ENCODE data around the gene SLCO4A1. TPM values are rescaled to one million over a fixed set of nuclear protein-coding genes. Genes with fewer than 3 reads are reported as not detected.

Gene SLCO4A1
- polyA plus RNA-seq, 1 donor (not counting 4 experiments of a cell fraction or from before 2014, with no cell fraction given), result 1.8 TPM

DNA sequence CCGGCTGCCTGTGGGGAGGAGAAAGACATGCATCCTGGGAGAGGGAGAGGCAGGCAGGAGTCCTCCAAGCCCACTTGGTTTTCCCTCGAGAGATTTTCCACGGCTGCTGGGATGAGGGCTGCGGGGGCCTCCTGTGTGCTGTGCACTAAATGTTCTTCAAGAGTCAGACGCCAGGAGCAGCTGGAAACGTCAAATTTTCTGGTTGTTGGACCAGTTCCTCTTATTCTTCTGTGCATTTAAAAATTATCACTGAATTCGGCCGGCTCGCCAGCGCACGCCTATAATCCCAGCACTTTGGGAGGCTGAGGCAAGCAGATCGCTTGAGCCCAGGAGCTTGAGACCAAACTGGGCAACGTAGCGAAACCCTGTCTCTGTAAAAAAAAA is 33.6 kb downstream of the SLCO4A1 start:
- dilution Hi-C loops (cut with MboI; ENCODE audit: extremely low pct_ligation_motif_present, low sequenced_read_pairs), result no loop called here
- Histone ChIP-seq H3K9ac (ENCODE audit: control insufficient read depth, extremely low read depth, insufficient read depth, low read length) (no peak overlapping the region), H3K9me1 (ENCODE audit: control insufficient read depth, extremely low read depth, insufficient read depth, low read length) (no peaks in the 10 kb centered on the region), H4K20me1 (ENCODE audit: control insufficient read depth, extremely low read depth, insufficient read depth, low read length) (no peaks in the 10 kb centered on the region), H3K4me1 (ENCODE audit: control insufficient read depth, extremely low read depth, insufficient read depth, low read length) (no peaks in the 10 kb centered on the region), H3K27me3 (ENCODE audit: control insufficient read depth, extremely low read depth, insufficient read depth, low read length) (peaks cover 26% of the 10 kb centered on the region), H2AFZ (ENCODE audit: control insufficient read depth, low read length) (no peak overlapping the region), H3K9me3 (ENCODE audit: control insufficient read depth, low read depth, low read length) (no peaks in the 10 kb centered on the region), H3K4me2 (ENCODE audit: control insufficient read depth, extremely low read depth, insufficient read depth, low read depth, low read length) (no peak overlapping the region), H3K79me2 (ENCODE audit: control insufficient read depth, insufficient read depth, low read length) (no peaks in the 10 kb centered on the region), H3K27ac (ENCODE audit: control insufficient read depth, insufficient read depth, low read length) (no peak overlapping the region), H3K4me3 (ENCODE audit: control insufficient read depth in 2 of 3, extremely low read depth in 1 of 3, insufficient read depth in 2 of 3, low read depth in 1 of 3, low read length in 3 of 3) (no peak overlapping the region), H3K36me3 (ENCODE audit: control insufficient read depth in 2 of 2, extremely low read depth in 1 of 2, insufficient read depth in 2 of 2, low read length in 2 of 2) (no peaks in the 10 kb centered on the region)
- no peak for TF ChIP-seq EZH2 (IDR thresholded peaks at IDR 0.05; ENCODE audit: low read length)
- TF ChIP-seq, protein P1, sequence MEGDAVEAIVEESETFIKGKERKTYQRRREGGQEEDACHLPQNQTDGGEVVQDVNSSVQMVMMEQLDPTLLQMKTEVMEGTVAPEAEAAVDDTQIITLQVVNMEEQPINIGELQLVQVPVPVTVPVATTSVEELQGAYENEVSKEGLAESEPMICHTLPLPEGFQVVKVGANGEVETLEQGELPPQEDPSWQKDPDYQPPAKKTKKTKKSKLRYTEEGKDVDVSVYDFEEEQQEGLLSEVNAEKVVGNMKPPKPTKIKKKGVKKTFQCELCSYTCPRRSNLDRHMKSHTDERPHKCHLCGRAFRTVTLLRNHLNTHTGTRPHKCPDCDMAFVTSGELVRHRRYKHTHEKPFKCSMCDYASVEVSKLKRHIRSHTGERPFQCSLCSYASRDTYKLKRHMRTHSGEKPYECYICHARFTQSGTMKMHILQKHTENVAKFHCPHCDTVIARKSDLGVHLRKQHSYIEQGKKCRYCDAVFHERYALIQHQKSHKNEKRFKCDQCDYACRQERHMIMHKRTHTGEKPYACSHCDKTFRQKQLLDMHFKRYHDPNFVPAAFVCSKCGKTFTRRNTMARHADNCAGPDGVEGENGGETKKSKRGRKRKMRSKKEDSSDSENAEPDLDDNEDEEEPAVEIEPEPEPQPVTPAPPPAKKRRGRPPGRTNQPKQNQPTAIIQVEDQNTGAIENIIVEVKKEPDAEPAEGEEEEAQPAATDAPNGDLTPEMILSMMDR (optimal IDR thresholded peaks at IDR 0.05 in 1 of 3, IDR thresholded peaks at IDR 0.05 in 1 of 3, conservative IDR thresholded peaks at IDR 0.05 in 1 of 3; ENCODE audit: extremely low read depth in 1 of 3, insufficient read depth in 2 of 3, low read length in 3 of 3), result no peak
- DNase-seq (ENCODE audit: low read depth, low spot score) (no peak), FAIRE-seq (no peak)

DNA sequence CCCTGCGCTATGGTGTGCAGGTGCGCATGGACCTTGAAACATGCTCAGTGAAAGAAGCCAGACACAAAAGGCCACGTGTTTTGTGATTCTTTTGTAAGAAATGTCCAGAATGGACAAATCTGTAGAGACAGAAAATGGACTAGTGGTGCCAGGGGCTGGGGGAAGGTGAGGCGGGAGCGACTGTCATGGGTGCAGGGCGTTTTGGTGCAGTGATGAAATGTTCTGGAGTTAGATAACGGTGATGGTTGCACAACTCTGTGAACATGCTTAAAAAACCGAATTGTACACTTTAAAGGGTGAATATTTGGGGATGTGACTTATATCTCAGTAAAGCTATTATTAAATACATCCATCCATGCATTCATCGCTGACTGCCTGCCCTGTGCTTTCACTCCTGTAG is 34.7 kb downstream of the SLCO4A1 start:
- dilution Hi-C loops (cut with MboI; ENCODE audit: extremely low pct_ligation_motif_present, low sequenced_read_pairs), result no loop called here
- H3K27me3 ChIP-seq (ENCODE audit: control insufficient read depth, extremely low read depth, insufficient read depth, low read length), result peaks cover 26% of the 10 kb centered on the region
- H4K20me1 ChIP-seq (ENCODE audit: control insufficient read depth, extremely low read depth, insufficient read depth, low read length), result no peaks in the 10 kb centered on the region
- no peaks in the 10 kb centered on the region for H3K79me2 ChIP-seq (ENCODE audit: control insufficient read depth, insufficient read depth, low read length)
- H3K36me3 ChIP-seq (ENCODE audit: control insufficient read depth in 2 of 2, extremely low read depth in 1 of 2, insufficient read depth in 2 of 2, low read length in 2 of 2), result no peaks in the 10 kb centered on the region
- H3K9me3 ChIP-seq (ENCODE audit: control insufficient read depth, low read depth, low read length), result no peaks in the 10 kb centered on the region
- H3K9me1 ChIP-seq (ENCODE audit: control insufficient read depth, extremely low read depth, insufficient read depth, low read length), result no peaks in the 10 kb centered on the region
- H3K9ac ChIP-seq (ENCODE audit: control insufficient read depth, extremely low read depth, insufficient read depth, low read length), result no peak overlapping the region
- no peak overlapping the region for H3K4me2 ChIP-seq (ENCODE audit: control insufficient read depth, extremely low read depth, insufficient read depth, low read depth, low read length)
- TF ChIP-seq EZH2 (IDR thresholded peaks at IDR 0.05; ENCODE audit: low read length), result no peak
- TF ChIP-seq, protein P1 (optimal IDR thresholded peaks at IDR 0.05 in 1 of 3, IDR thresholded peaks at IDR 0.05 in 1 of 3, conservative IDR thresholded peaks at IDR 0.05 in 1 of 3; ENCODE audit: extremely low read depth in 1 of 3, insufficient read depth in 2 of 3, low read length in 3 of 3), result no peak
- FAIRE-seq, result no peak
- H3K4me1 ChIP-seq (ENCODE audit: control insufficient read depth, extremely low read depth, insufficient read depth, low read length), result no peaks in the 10 kb centered on the region
- H3K27ac ChIP-seq (ENCODE audit: control insufficient read depth, insufficient read depth, low read length), result no peak overlapping the region
- H3K4me3 ChIP-seq (ENCODE audit: control insufficient read depth in 2 of 3, extremely low read depth in 1 of 3, insufficient read depth in 2 of 3, low read depth in 1 of 3, low read length in 3 of 3), result no peak overlapping the region
- H2AFZ ChIP-seq (ENCODE audit: control insufficient read depth, low read length), result no peak overlapping the region
- no peak for DNase-seq (ENCODE audit: low read depth, low spot score)
